K562 (cell line): Measurements from ENCODE around the gene WDR90. TPM values are rescaled to one million over a fixed set of nuclear protein-coding genes. Genes with fewer than 3 reads are reported as not detected.

Experiments
- ATAC-seq: fragments of 200-7000 bp; cut with Tn5 transposase; 3 replicates; pipeline ENCODE4 v1.9.1; 2020; ENCODE audit warnings: moderate library complexity
- BruUV-seq: library from RNA; stranded (reverse); fragments of 400-500 nt; replicated peaks from 2 replicates; lab custom pipeline; 2021; lab: Mats Ljungman, UMichigan
- CTCF ChIA-PET: fragments of 300-600 bp; formaldehyde crosslinking; extraction: SDS; loops from one replicate; lab custom pipeline; 2021; ENCODE audit warnings: low intra/inter-chr PET ratio; lab: Yijun Ruan, JAX
- POLR2A ChIA-PET: fragments of 300-600, 350-650 bp; sonication (Branson Sonifier 250); formaldehyde crosslinking; extraction: SDS; loops from one replicate; lab custom pipeline; 2021; ENCODE audit warnings: antibody characterized with exemption, inconsistent platforms; lab: Yijun Ruan, JAX
- DNase-seq, 4 experiments: peaks; one replicate each; pipeline versions ENCODE4 v3.0.0 to v3.0.0-alpha.2; 2011 to 2018; ENCODE audit warnings: low spot score in 3 of 4, mixed read lengths in 3 of 4; ENCODE audit errors: extremely low read depth in 1 of 4
- FAIRE-seq: peaks from 2 replicates; lab custom pipeline; 2011; peaks lifted over from hg19 to GRCh38; lab: Jason Lieb, UNC
- H2AFZ ChIP-seq: 2 replicates; pipeline ENCODE4 v1.6.0; 2011; ENCODE audit warnings: low read depth, low read length, control low read depth, inconsistent platforms
- H3K27ac ChIP-seq: fragments of 200-600 bp; 3 replicates; pipeline ENCODE4 v1.8.0; 2011; ENCODE audit warnings: low read depth, mild to moderate bottlenecking, control low read depth, inconsistent platforms, low read length, moderate library complexity, mixed read lengths; ENCODE audit errors: extremely low read depth
- H3K27me3 ChIP-seq, 2 experiments: fragments of 300-600 bp in 1 of 2; 2 replicates in 1 of 2; 3 replicates in 1 of 2; pipeline versions ENCODE4 v1.6.0 to v1.8.0; 2011; ENCODE audit warnings: inconsistent platforms in 2 of 2, low read length in 2 of 2, mild to moderate bottlenecking in 1 of 2, mixed read lengths in 1 of 2, moderate library complexity in 1 of 2; ENCODE audit not compliant: control insufficient read depth in 2 of 2, insufficient read depth in 2 of 2
- H3K36me3 ChIP-seq: fragments of 300-600 bp; 3 replicates; pipeline ENCODE4 v1.8.0; 2011; ENCODE audit warnings: mild to moderate bottlenecking, low read length, inconsistent platforms; ENCODE audit not compliant: control insufficient read depth, insufficient read depth
- H3K4me1 ChIP-seq, 2 experiments: fragments of 200-600 bp in 1 of 2; replicated peaks in 1 of 2; 2 replicates in 1 of 2; 3 replicates in 1 of 2; pipeline versions ENCODE4 v1.5.1 to v1.8.0; 2011; ENCODE audit warnings: inconsistent platforms in 2 of 2, low read length in 2 of 2, mild to moderate bottlenecking in 1 of 2, mixed read lengths in 1 of 2, moderate library complexity in 1 of 2; ENCODE audit not compliant: control insufficient read depth in 2 of 2, insufficient read depth in 2 of 2
- H3K4me2 ChIP-seq: 2 replicates; pipeline ENCODE4 v1.6.1; 2011; ENCODE audit warnings: low read length, control low read depth, inconsistent platforms, mixed read lengths; ENCODE audit not compliant: insufficient read depth
- H3K4me3 ChIP-seq: fragments of 200-600 bp; sonication (generic), shearing (Covaris generic); 2 replicates; pipeline ENCODE4 v1.5.1; 2016; ENCODE audit warnings: control low read depth, inconsistent platforms
- H3K79me2 ChIP-seq: fragments of 200-600 bp; 3 replicates; pipeline ENCODE4 v1.8.0; 2011; ENCODE audit warnings: low read length, inconsistent platforms; ENCODE audit not compliant: control insufficient read depth, insufficient read depth
- H3K9ac ChIP-seq, 2 experiments: 2 replicates each; pipeline versions ENCODE4 v1.6.0 to v1.6.1; 2011; ENCODE audit warnings: low read depth in 2 of 2, low read length in 2 of 2, control low read depth in 1 of 2, inconsistent platforms in 1 of 2, mild to moderate bottlenecking in 1 of 2, mixed read lengths in 1 of 2; ENCODE audit not compliant: insufficient read depth in 1 of 2
- H3K9me1 ChIP-seq: one replicate; pipeline ENCODE4 v1.6.0; 2011; ENCODE audit warnings: inconsistent platforms, mild to moderate bottlenecking, low read length, moderate library complexity; ENCODE audit not compliant: control insufficient read depth, insufficient read depth
- H3K9me3 ChIP-seq: replicated peaks from 2 replicates; pipeline ENCODE4 v1.5.1; 2011; ENCODE audit warnings: low read depth, low read length, inconsistent platforms; ENCODE audit not compliant: control insufficient read depth, insufficient read depth
- H4K20me1 ChIP-seq: replicated peaks from 2 replicates; pipeline ENCODE4 v1.6.1; 2011; ENCODE audit warnings: low read length, inconsistent platforms, mixed read lengths; ENCODE audit not compliant: control insufficient read depth, insufficient read depth
- BRF1 ChIP-seq: IDR thresholded peaks from 3 replicates; pipeline ENCODE4 v1.6.1; 2011; ENCODE audit warnings: borderline replicate concordance, mild to moderate bottlenecking; ENCODE audit not compliant: insufficient read length; ENCODE audit errors: extremely low read depth
- CEBPZ ChIP-seq: fragments of 150-350 bp; IDR thresholded peaks from 2 replicates; pipeline ENCODE4 v1.6.1; 2014; ENCODE audit warnings: low read depth, mild to moderate bottlenecking, low read length, borderline replicate concordance
- CTBP1 ChIP-seq: fragments of 450-650 bp; IDR thresholded peaks from 2 replicates; pipeline ENCODE4 v1.6.1; 2016; ENCODE audit warnings: borderline replicate concordance
- EP300 ChIP-seq: IDR thresholded peaks from 2 replicates; pipeline ENCODE4 v1.6.1; 2012; ENCODE audit warnings: low read length, improper control_type of control experiment
- GABPA ChIP-seq: fragments of 200-800 bp; sonication (Bioruptor generic); conservative IDR thresholded peaks from 2 replicates; pipeline ENCODE4 v1.6.1; 2016; ENCODE audit warnings: low read depth, missing genetic modification characterization, missing compliant biosample characterization
- GABPB1 ChIP-seq: sonication (generic); formaldehyde crosslinking; IDR thresholded peaks from 2 replicates; pipeline ENCODE4 v1.8.0; 2022; ENCODE audit warnings: mild to moderate bottlenecking, missing genetic modification reagents
- HDAC1 ChIP-seq, 2 experiments: fragments of 450-650 bp; IDR thresholded peaks; 2 replicates each; pipeline ENCODE4 v1.6.1; 2016 to 2017; ENCODE audit warnings: inconsistent platforms in 1 of 2, mild to moderate bottlenecking in 1 of 2, moderate library complexity in 1 of 2
- HNRNPL ChIP-seq: fragments of 200-400 bp; formaldehyde crosslinking; IDR thresholded peaks from 2 replicates; pipeline ENCODE4 v1.6.1; 2017; ENCODE audit warnings: low read depth, mild to moderate bottlenecking, low read length
- KLF1 ChIP-seq: fragments of 450-650 bp; IDR thresholded peaks from 2 replicates; pipeline ENCODE4 v1.6.1; 2016; ENCODE audit warnings: missing genetic modification characterization, missing compliant biosample characterization
- L3MBTL2 ChIP-seq: fragments of 450-650 bp; IDR thresholded peaks from 2 replicates; pipeline ENCODE4 v1.6.1; 2016; ENCODE audit warnings: mild to moderate bottlenecking, moderate library complexity
- LCOR ChIP-seq: sonication (generic); formaldehyde crosslinking; IDR thresholded peaks from 2 replicates; pipeline ENCODE4 v1.8.0; 2022; ENCODE audit warnings: mild to moderate bottlenecking, missing genetic modification reagents
- MAZ ChIP-seq, 2 experiments: fragments of 450-650 bp in 1 of 2; sonication (generic) in 1 of 2; formaldehyde crosslinking; IDR thresholded peaks in 1 of 2; conservative IDR thresholded peaks in 1 of 2; 2 replicates each; pipeline versions ENCODE4 v1.4.0 to v1.5.0; 2020; ENCODE audit warnings: mild to moderate bottlenecking in 1 of 2, missing genetic modification reagents in 1 of 2
- NFIC ChIP-seq: fragments of 450-650 bp; IDR thresholded peaks from 2 replicates; pipeline ENCODE4 v1.6.1; 2017; ENCODE audit warnings: mild to moderate bottlenecking, inconsistent platforms
- SMAD4 ChIP-seq: fragments of 250-450 bp; sonication (Bioruptor Pico); conservative IDR thresholded peaks from 2 replicates; pipeline ENCODE4 v1.8.0; 2021; ENCODE audit warnings: inconsistent platforms, mild to moderate bottlenecking, moderate library complexity
- TFAM ChIP-seq: fragments of 250-450 bp; sonication (Bioruptor Pico); conservative IDR thresholded peaks from 2 replicates; pipeline ENCODE4 v1.5.0; 2021; ENCODE audit warnings: mild to moderate bottlenecking, moderate library complexity
- ZBTB2 ChIP-seq: fragments of 450-650 bp; IDR thresholded peaks from 2 replicates; pipeline ENCODE4 v1.6.1; 2016; ENCODE audit warnings: antibody characterized with exemption
- ZNF165 ChIP-seq: fragments of 250-450 bp; sonication (Bioruptor Pico); IDR thresholded peaks from 2 replicates; pipeline ENCODE4 v1.4.0; 2020; ENCODE audit warnings: borderline replicate concordance
- WGBS: fragments of 100-300 bp; shearing (Covaris generic); methylation state at CpG from one replicate; pipeline ENCODE4 v1.1.6; 2016; ENCODE audit warnings: low coverage, mixed read lengths; ENCODE audit not compliant: insufficient coverage; ENCODE audit errors: missing lambda C conversion rate; 5-methylcytosine and 5-hydroxymethylcytosine counted together
- in situ Hi-C: fragments of 300-500 bp; cut with MboI; formaldehyde crosslinking; loops from 4 replicates; pipeline ENCODE4 v1.15.0; 2018; ENCODE audit warnings: inconsistent platforms, mixed read lengths
- intact Hi-C: fragments of 100-400 bp; cut with micrococcal nuclease; formaldehyde crosslinking; loops from 2 replicates; pipeline ENCODE4 v1.14.2; 2022
- polyA plus RNA-seq, 8 experiments: library from polyadenylated mRNA; depleted of rRNA in 4 of 8; stranded (reverse) in 5 of 8; unstranded in 3 of 8; fragments of >200 nt; fragmentation: Nextera tagmentation in 2 of 8; fragmentation: Illumina TruSeq in 1 of 8; extraction: Ambion mirVana in 2 of 8; extraction: Trizol in 1 of 8; gene quantifications; 2 replicates each; pipeline versions ENCODE4 v1.2.1 to v1.2.3, GENCODE V29; 2011 to 2014; ENCODE audit warnings: inconsistent platforms in 1 of 8, missing spikeins in 1 of 8
- total RNA-seq, 7 experiments: library from RNA; depleted of rRNA in 6 of 7; stranded (reverse); fragments of >200 nt in 6 of 7; fragmentation: Illumina TruSeq in 2 of 7; extraction: Trizol in 2 of 7; gene quantifications; 2 replicates each; pipeline versions ENCODE4 v1.2.1 to v1.2.3, GENCODE V29; 2011 to 2021; ENCODE audit warnings: low replicate concordance in 1 of 7

Gene WDR90
- total and polyA plus RNA-seq, 9 of the 15 experiments (the other 6 are each of a cell fraction or from before 2014, with no cell fraction given), result 0.44 to 12.6 (median 3.3) TPM

- H3K4me2 ChIP-seq, result peak overlapping the region; percentile 78
- POLR2A ChIA-PET, result interaction anchor here (0.6 kb wide), 3 partner anchors 10 to 82 kb away, joined by 3 to 5 read pairs (median 3); no protein-coding TSS in a partner anchor
- intact Hi-C loops, result loop anchor here (2.0 to 10.0 kb wide), 2 partner anchors 72 to 266 kb away; partner anchors contain the start of gene NME4
- no peaks in the 10 kb centered on the region; the same call in 2 of the 3 replicates for H3K79me2 ChIP-seq
- H3K9me3 ChIP-seq, result no peaks in the 10 kb centered on the region
- DNase-seq (peak; percentile 95 to 98 (median 97)), FAIRE-seq (peak; percentile 95), ATAC-seq (peak; percentile 99)
- BruUV-seq, result no TSS peak
- 13% methylated on average over 28 of the region's 43 CpGs for WGBS
- H2AFZ ChIP-seq, result peak overlapping the region; percentile 95
- H3K27ac ChIP-seq, result peak overlapping the region; percentile 66; the same call in 2 of the 3 replicates
- H4K20me1 ChIP-seq, result no peaks in the 10 kb centered on the region
- H3K9ac ChIP-seq, result peak overlapping the region; percentile 70 to 95; a peak in 3 of 4 replicates
- peaks cover 2 to 92% of the 10 kb centered on the region in 2 experiments; a peak in 4 of 5 replicates for H3K4me1 ChIP-seq
- H3K36me3 ChIP-seq, result no peaks in the 10 kb centered on the region
- CTCF ChIA-PET, result interaction anchor here (0.6 to 1.9 kb wide), 2 partner anchors 82 to 503 kb away, joined by 3 to 8 read pairs; no protein-coding TSS in a partner anchor
- H3K4me3 ChIP-seq, result peak overlapping the region; percentile 20; the same call in 1 of the 2 replicates
- in situ Hi-C loops, result no loop called here
- H3K9me1 ChIP-seq, result no peaks in the 10 kb centered on the region
- H3K27me3 ChIP-seq, result no peaks in the 10 kb centered on the region
- TF ChIP-seq GABPA (tag), result no peak
- TF ChIP-seq LCOR (CRISPR knock-in tag), result peak; percentile 20; the same call in 1 of the 2 replicates
- peak; percentile 82 for TF ChIP-seq NFIC
- TF ChIP-seq SMAD4 (CRISPR knock-in tag), result no peak
- TF ChIP-seq BRF1, result no peak
- TF ChIP-seq MAZ (CRISPR knock-in tag; conservative IDR thresholded peaks at IDR 0.05 in 1 of 2, IDR thresholded peaks at IDR 0.05 in 1 of 2), result peak; percentile 48 to 93; a peak in 2 of 4 replicates
- TF ChIP-seq TFAM (CRISPR knock-in tag), result no peak
- peak; percentile 46; the same call in 1 of the 2 replicates for TF ChIP-seq CTBP1
- no peak for TF ChIP-seq ZNF165 (CRISPR knock-in tag)
- TF ChIP-seq HDAC1 (IDR thresholded peaks at IDR 0.05), result no peak
- TF ChIP-seq L3MBTL2, result peak; percentile 60; the same call in 1 of the 2 replicates
- no peak for TF ChIP-seq KLF1 (tag)
- TF ChIP-seq EP300, result 0 out of 2 replicates have a peak, but pooled peaks have one; percentile 9
- no peak for TF ChIP-seq CEBPZ
- peak; percentile 59 for TF ChIP-seq GABPB1 (CRISPR knock-in tag)
- peak; percentile 76; the same call in 1 of the 2 replicates for TF ChIP-seq ZBTB2
- peak; percentile 92 for TF ChIP-seq HNRNPL
Observed at GRCh38 chr16:660459-661183, 11.5 kb downstream of the WDR90 start.
